ENCODE data around the gene SUMO2. TPM values are rescaled to one million over a fixed set of nuclear protein-coding genes. Genes with fewer than 3 reads are reported as not detected.

The SUMO2 gene
- total and polyA plus RNA-seq, 2 of the 13 experiments (the other 11 are each of a cell fraction or from before 2014, with no cell fraction given) = 337 to 553 TPM

DNA sequence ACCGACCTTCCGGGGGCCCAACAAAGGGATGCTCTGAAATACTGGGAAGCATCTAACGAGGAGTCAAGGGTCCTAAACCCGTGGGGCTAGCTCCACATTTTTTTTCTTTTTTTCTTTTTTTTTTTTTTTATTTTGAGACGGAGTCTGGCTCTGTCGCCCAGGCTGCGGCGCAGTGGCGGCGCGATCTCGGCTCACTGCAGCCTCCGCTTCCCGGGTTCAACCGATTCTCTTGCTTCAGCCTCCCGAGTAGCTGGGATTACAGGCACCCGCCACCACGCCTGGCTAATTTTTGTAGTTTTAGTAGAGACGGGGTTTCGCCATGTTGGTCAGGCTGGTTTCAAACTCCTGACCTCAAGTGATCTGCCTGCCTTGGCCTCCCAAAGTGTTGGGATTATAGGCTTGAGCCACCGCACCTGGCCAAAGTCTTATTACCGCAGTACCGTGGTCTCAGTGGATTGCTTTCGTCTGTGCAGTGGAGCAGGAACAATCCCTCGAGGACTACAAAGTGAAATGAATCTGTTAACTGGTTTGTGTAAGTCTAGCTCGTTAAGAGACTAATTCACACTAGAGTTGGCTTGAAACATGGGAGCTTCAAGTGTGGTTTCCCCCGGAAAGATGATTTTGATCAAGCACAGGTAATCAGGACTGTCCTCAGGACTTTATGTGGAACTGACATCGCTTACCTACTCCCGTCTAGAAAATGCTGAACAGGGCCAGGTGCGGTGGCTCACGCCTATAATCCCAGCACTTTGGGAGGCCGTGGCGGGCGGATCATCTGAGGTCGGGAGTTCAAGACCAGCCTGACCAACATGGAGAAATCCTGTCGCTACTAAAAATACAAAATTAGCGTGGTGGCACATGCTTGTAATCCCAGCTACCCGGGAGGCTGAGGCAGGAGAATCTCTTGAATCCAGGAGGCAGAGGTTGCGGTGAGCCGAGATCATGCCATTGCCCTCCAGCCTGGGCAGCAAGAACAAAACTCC is 50.5 kb downstream of the SUMO2 start (continued):
- TF ChIP-seq, protein P1, sequence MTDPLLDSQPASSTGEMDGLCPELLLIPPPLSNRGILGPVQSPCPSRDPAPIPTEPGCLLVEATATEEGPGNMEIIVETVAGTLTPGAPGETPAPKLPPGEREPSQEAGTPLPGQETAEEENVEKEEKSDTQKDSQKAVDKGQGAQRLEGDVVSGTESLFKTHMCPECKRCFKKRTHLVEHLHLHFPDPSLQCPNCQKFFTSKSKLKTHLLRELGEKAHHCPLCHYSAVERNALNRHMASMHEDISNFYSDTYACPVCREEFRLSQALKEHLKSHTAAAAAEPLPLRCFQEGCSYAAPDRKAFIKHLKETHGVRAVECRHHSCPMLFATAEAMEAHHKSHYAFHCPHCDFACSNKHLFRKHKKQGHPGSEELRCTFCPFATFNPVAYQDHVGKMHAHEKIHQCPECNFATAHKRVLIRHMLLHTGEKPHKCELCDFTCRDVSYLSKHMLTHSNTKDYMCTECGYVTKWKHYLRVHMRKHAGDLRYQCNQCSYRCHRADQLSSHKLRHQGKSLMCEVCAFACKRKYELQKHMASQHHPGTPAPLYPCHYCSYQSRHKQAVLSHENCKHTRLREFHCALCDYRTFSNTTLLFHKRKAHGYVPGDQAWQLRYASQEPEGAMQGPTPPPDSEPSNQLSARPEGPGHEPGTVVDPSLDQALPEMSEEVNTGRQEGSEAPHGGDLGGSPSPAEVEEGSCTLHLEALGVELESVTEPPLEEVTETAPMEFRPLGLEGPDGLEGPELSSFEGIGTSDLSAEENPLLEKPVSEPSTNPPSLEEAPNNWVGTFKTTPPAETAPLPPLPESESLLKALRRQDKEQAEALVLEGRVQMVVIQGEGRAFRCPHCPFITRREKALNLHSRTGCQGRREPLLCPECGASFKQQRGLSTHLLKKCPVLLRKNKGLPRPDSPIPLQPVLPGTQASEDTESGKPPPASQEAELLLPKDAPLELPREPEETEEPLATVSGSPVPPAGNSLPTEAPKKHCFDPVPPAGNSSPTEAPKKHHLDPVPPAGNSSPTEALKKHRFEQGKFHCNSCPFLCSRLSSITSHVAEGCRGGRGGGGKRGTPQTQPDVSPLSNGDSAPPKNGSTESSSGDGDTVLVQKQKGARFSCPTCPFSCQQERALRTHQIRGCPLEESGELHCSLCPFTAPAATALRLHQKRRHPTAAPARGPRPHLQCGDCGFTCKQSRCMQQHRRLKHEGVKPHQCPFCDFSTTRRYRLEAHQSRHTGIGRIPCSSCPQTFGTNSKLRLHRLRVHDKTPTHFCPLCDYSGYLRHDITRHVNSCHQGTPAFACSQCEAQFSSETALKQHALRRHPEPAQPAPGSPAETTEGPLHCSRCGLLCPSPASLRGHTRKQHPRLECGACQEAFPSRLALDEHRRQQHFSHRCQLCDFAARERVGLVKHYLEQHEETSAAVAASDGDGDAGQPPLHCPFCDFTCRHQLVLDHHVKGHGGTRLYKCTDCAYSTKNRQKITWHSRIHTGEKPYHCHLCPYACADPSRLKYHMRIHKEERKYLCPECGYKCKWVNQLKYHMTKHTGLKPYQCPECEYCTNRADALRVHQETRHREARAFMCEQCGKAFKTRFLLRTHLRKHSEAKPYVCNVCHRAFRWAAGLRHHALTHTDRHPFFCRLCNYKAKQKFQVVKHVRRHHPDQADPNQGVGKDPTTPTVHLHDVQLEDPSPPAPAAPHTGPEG (CRISPR knock-in tag; IDR thresholded peaks at IDR 0.05) = 0 out of 2 replicates have a peak, but pooled peaks have one; percentile 39
- TF ChIP-seq ZNF703 (CRISPR knock-in tag; IDR thresholded peaks at IDR 0.05; ENCODE audit: borderline replicate concordance) (0 out of 2 replicates have a peak, but pooled peaks have one; percentile 50), ELF3 (CRISPR knock-in tag; IDR thresholded peaks at IDR 0.05) (0 out of 2 replicates have a peak, but pooled peaks have one; percentile 10), ZNF510 (CRISPR knock-in tag; IDR thresholded peaks at IDR 0.05; ENCODE audit: low read depth) (0 out of 2 replicates have a peak, but pooled peaks have one; percentile 74), ZNF775 (CRISPR knock-in tag; IDR thresholded peaks at IDR 0.05; ENCODE audit: borderline replicate concordance) (peak; percentile 14; the same call in 1 of the 2 replicates), ZBTB3 (CRISPR knock-in tag; IDR thresholded peaks at IDR 0.05; ENCODE audit: borderline replicate concordance, low read depth) (0 out of 2 replicates have a peak, but pooled peaks have one; percentile 6)
- TF ChIP-seq, protein P2, sequence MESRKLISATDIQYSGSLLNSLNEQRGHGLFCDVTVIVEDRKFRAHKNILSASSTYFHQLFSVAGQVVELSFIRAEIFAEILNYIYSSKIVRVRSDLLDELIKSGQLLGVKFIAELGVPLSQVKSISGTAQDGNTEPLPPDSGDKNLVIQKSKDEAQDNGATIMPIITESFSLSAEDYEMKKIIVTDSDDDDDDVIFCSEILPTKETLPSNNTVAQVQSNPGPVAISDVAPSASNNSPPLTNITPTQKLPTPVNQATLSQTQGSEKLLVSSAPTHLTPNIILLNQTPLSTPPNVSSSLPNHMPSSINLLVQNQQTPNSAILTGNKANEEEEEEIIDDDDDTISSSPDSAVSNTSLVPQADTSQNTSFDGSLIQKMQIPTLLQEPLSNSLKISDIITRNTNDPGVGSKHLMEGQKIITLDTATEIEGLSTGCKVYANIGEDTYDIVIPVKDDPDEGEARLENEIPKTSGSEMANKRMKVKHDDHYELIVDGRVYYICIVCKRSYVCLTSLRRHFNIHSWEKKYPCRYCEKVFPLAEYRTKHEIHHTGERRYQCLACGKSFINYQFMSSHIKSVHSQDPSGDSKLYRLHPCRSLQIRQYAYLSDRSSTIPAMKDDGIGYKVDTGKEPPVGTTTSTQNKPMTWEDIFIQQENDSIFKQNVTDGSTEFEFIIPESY (CRISPR knock-in tag; IDR thresholded peaks at IDR 0.05) = peak; percentile 59; the same call in 1 of the 2 replicates

Measured in HepG2 (cell line).